Thyroid gland (tissue), 4 donors: ENCODE data around the gene CSF2. TPM values are rescaled to one million over a fixed set of nuclear protein-coding genes. Genes with fewer than 3 reads are reported as not detected.

Source experiments
- DNase-seq, 2 donors: peaks; one replicate each; pipeline ENCODE4 v3.0.0-alpha.2; 2019
- H3K27ac ChIP-seq, 3 donors: fragments of 200-600 bp; sonication (generic); 1 replicate in 2 of 3; 2 replicates in 1 of 3; pipeline ENCODE4 v1.5.1; 2016 to 2019; ENCODE audit warnings: mild to moderate bottlenecking in 1 of 3, moderate library complexity in 1 of 3
- H3K27me3 ChIP-seq: fragments of 200-600 bp; sonication (generic); one replicate; pipeline ENCODE4 v1.5.1; 2019
- H3K36me3 ChIP-seq, 2 donors: fragments of 200-600 bp; sonication (generic); one replicate each; pipeline ENCODE4 v1.5.1; 2016 to 2019
- H3K4me1 ChIP-seq, 2 donors: fragments of 200-600 bp; sonication (generic); one replicate each; pipeline ENCODE4 v1.5.1; 2017 to 2019
- H3K4me3 ChIP-seq, 3 donors: fragments of 200-600 bp; sonication (generic); replicated peaks in 1 of 3; 1 replicate in 2 of 3; 2 replicates in 1 of 3; pipeline ENCODE4 v1.5.1; 2016; ENCODE audit warnings: mild to moderate bottlenecking in 1 of 3
- H3K9me3 ChIP-seq: fragments of 200-600 bp; sonication (generic); one replicate; pipeline ENCODE4 v1.5.1; 2017
- POLR2A ChIP-seq, 2 donors: fragments of 450-650 bp; IDR thresholded peaks; one replicate each; pipeline ENCODE4 v1.6.1; 2017; ENCODE audit warnings: antibody characterized with exemption in 2 of 2, mild to moderate bottlenecking in 2 of 2, moderate library complexity in 1 of 2
- WGBS, 2 donors: methylation state at CpG; one replicate each; pipeline ENCODE4 v1.1.5; 2017; 5-methylcytosine and 5-hydroxymethylcytosine counted together
- intact Hi-C: fragments of 100-400 bp; cut with DNase I; formaldehyde crosslinking; loops from one replicate; pipeline ENCODE4 v1.15.1; 2023
- total RNA-seq, 4 donors: library from RNA; depleted of rRNA; stranded (reverse); fragments of >200 nt; gene quantifications; one replicate each; pipeline ENCODE4 v1.2.3, GENCODE V29; 2016
- TF ChIP-seq, protein P1 (sequence below), 6 experiments: fragments of 200-600 bp in 3 of 6; fragments of 450-650 bp in 3 of 6; sonication (generic) in 3 of 6; IDR thresholded peaks; one replicate each; pipeline ENCODE4 v1.5.1; 2016 to 2019; ENCODE audit warnings: antibody characterized with exemption in 6 of 6, mild to moderate bottlenecking in 2 of 6, inconsistent platforms in 1 of 6, moderate library complexity in 1 of 6

Gene CSF2
- total RNA-seq = not detected

DNA sequence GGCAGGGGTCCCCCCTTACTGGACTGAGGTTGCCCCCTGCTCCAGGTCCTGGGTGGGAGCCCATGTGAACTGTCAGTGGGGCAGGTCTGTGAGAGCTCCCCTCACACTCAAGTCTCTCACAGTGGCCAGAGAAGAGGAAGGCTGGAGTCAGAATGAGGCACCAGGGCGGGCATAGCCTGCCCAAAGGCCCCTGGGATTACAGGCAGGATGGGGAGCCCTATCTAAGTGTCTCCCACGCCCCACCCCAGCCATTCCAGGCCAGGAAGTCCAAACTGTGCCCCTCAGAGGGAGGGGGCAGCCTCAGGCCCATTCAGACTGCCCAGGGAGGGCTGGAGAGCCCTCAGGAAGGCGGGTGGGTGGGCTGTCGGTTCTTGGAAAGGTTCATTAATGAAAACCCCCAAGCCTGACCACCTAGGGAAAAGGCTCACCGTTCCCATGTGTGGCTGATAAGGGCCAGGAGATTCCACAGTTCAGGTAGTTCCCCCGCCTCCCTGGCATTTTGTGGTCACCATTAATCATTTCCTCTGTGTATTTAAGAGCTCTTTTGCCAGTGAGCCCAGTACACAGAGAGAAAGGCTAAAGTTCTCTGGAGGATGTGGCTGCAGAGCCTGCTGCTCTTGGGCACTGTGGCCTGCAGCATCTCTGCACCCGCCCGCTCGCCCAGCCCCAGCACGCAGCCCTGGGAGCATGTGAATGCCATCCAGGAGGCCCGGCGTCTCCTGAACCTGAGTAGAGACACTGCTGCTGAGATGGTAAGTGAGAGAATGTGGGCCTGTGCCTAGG, at the start of gene CSF2:
Gene CSF2 (plus strand): TSS at position 559 of the 783 bp plus-strand sequence. CDS start 35 bp downstream, at position 594.
- H3K4me3 ChIP-seq = no peak within 1 kb of the TSS
- no peaks in the 10 kb centered on the region for H3K9me3 ChIP-seq
- no peak for DNase-seq
- WGBS, 2 donors = 84 to 95% methylated on average over 6 to 12 of the region's 12 CpGs
- intact Hi-C loops = no loop called here
- no peaks in the 10 kb centered on the region for H3K27me3 ChIP-seq
- H3K27ac ChIP-seq = no peak within 1 kb of the TSS
- H3K36me3 ChIP-seq = no peaks in the 10 kb centered on the region
- H3K4me1 ChIP-seq = no peaks in the 10 kb centered on the region
- TF ChIP-seq, protein P1, sequence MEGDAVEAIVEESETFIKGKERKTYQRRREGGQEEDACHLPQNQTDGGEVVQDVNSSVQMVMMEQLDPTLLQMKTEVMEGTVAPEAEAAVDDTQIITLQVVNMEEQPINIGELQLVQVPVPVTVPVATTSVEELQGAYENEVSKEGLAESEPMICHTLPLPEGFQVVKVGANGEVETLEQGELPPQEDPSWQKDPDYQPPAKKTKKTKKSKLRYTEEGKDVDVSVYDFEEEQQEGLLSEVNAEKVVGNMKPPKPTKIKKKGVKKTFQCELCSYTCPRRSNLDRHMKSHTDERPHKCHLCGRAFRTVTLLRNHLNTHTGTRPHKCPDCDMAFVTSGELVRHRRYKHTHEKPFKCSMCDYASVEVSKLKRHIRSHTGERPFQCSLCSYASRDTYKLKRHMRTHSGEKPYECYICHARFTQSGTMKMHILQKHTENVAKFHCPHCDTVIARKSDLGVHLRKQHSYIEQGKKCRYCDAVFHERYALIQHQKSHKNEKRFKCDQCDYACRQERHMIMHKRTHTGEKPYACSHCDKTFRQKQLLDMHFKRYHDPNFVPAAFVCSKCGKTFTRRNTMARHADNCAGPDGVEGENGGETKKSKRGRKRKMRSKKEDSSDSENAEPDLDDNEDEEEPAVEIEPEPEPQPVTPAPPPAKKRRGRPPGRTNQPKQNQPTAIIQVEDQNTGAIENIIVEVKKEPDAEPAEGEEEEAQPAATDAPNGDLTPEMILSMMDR (IDR thresholded peaks at IDR 0.05) = no peak
- TF ChIP-seq POLR2A (IDR thresholded peaks at IDR 0.05) = no peak

DNA sequence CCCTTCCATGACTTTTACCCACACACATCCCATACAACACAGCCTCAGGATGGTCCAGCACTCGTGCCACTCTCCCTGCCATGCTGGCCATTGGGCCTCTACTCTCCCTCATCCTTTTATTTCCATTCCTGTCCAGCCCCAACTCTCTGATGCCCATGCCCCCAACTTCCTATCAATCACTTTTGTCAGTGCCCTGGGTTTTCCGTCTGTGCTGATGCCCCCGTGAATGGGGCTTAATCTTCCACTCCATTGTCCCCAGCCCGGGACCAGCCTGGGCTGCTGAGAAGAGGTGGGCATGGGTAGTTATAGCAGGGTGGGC, 49.5 kb upstream of the CSF2 start:
- H3K9me3 ChIP-seq = no peaks in the 10 kb centered on the region
- no peaks in the 10 kb centered on the region for H3K36me3 ChIP-seq
- TF ChIP-seq, protein P1 (IDR thresholded peaks at IDR 0.05) = no peak
- TF ChIP-seq POLR2A (IDR thresholded peaks at IDR 0.05) = no peak
- no peak overlapping the region for H3K4me3 ChIP-seq
- 74 to 82% methylated on average over 4 of the region's 4 CpGs for WGBS, 2 donors
- no peaks in the 10 kb centered on the region for H3K4me1 ChIP-seq
- DNase-seq = no peak
- H3K27me3 ChIP-seq = no peaks in the 10 kb centered on the region
- intact Hi-C loops = no loop called here
- no peak overlapping the region for H3K27ac ChIP-seq

DNA sequence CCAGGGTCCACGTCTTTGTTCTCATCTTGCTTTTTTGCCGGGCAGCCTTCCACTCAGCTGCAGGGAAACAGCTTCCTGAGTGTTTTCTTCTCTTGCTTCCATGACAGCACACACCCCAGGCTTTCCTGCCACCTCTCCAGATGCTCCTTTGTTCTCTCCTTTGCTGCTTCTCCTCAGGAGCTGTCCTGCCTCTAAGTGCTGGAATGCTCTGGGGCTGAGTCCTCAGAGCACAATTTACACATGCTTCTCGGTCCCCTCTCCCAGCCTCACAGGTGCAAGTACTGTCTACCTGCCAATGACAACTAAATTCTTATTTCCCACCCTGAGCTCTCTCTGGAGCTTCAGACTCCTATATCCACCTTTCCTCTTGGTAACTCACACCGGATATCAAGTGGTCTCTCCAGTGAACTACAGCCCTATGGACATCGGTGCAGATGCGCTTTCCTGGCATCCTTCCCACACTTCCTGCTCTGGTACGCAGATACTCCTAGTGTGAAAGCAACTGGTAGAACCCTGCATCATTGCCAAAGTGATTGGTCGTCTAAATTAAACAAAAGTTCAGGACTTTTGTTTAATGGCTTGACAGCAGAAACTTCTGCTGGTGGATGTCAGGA, 48.7 kb upstream of the CSF2 start:
- no peak for DNase-seq
- intact Hi-C loops = no loop called here
- WGBS, 2 donors = 66 to 69% methylated on average over 8 of the region's 8 CpGs
- TF ChIP-seq POLR2A (IDR thresholded peaks at IDR 0.05) = no peak
- TF ChIP-seq, protein P1 (IDR thresholded peaks at IDR 0.05) = no peak
- Histone ChIP-seq H3K36me3 (no peaks in the 10 kb centered on the region), H3K4me1 (no peaks in the 10 kb centered on the region), H3K27ac (no peak overlapping the region), H3K4me3 (no peak overlapping the region), H3K27me3 (no peaks in the 10 kb centered on the region), H3K9me3 (no peaks in the 10 kb centered on the region)

DNA sequence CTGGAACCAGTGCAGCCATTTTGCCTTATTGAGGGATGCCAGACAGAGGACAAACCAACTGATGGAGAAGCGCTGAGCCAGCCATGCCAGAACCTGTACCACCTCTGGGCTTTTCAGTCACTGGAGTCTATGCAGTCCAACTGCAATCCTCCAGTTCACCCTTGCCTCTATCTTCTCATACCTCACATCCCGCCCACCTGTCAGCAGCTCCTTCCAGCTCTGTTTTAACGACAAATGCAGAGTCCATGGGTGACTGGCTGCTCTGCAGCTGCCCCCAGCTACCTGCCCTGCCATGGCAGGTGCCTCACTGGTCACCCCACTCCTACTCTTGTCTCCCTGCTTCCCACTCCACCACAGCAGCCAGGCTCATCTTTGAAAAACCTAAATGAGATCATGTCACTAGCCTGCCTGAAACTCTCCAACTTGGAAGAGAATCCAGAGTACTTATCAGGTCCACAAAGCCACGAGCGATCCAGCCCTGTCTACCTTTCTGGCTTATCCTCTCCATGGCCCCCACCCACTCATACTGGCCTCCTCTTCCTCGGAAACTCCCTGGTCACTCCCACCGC, 48.1 kb upstream of the CSF2 start:
- TF ChIP-seq, protein P1 (IDR thresholded peaks at IDR 0.05) = no peak
- no peak for TF ChIP-seq POLR2A (IDR thresholded peaks at IDR 0.05)
- no peaks in the 10 kb centered on the region for H3K9me3 ChIP-seq
- 85 to 86% methylated on average over 7 of the region's 7 CpGs for WGBS, 2 donors
- H3K27me3 ChIP-seq = no peaks in the 10 kb centered on the region
- no peaks in the 10 kb centered on the region for H3K36me3 ChIP-seq
- DNase-seq = no peak
- H3K4me3 ChIP-seq = no peak overlapping the region
- intact Hi-C loops = no loop called here
- H3K27ac ChIP-seq = no peak overlapping the region
- H3K4me1 ChIP-seq = no peaks in the 10 kb centered on the region

DNA sequence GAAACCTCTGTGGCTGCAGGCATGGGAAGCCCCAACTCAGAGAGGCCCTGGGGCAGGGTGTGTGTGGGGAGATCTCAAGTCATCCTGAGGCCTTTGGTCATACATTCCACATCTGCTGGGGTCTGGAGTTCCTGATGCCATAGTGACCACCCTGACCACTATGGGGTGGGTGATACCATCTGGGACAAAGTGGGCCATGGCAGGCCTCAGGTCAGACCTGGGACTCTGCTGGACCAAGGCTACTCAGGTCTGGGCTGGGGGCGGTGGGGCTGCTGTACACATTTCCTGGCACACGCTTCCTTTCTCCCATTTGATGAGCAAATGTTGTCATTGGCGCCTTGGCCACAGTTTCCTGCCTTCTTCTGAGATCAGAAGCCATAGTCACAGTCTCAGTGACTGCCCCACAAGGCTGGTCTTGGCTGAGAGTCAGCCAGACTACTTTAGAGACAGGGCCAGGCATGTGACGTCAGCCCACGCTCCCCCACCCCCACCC, 47.0 kb upstream of the CSF2 start:
- 67 to 88% methylated on average over 2 to 3 of the region's 5 CpGs for WGBS, 2 donors
- Histone ChIP-seq H3K4me3 (no peak overlapping the region), H3K27me3 (no peaks in the 10 kb centered on the region), H3K9me3 (no peaks in the 10 kb centered on the region), H3K36me3 (no peaks in the 10 kb centered on the region), H3K4me1 (no peaks in the 10 kb centered on the region), H3K27ac (no peak overlapping the region)
- TF ChIP-seq, protein P1 (IDR thresholded peaks at IDR 0.05) = no peak
- TF ChIP-seq POLR2A (IDR thresholded peaks at IDR 0.05) = no peak
- intact Hi-C loops = no loop called here
- no peak for DNase-seq
